GM10266 (cell line): ENCODE data around the gene TRPC4AP.

Experiments
- DNase-seq: peaks from one replicate; pipeline ENCODE4 v3.0.0; 2012; ENCODE audit errors: extremely low spot score
- TF ChIP-seq, protein P1 (sequence below): IDR thresholded peaks from 2 replicates; pipeline ENCODE4 v1.5.1; 2012; ENCODE audit warnings: mild to moderate bottlenecking, low read depth; ENCODE audit not compliant: control insufficient read depth, insufficient read depth; ENCODE audit errors: missing control alignments

The TRPC4AP gene

DNA sequence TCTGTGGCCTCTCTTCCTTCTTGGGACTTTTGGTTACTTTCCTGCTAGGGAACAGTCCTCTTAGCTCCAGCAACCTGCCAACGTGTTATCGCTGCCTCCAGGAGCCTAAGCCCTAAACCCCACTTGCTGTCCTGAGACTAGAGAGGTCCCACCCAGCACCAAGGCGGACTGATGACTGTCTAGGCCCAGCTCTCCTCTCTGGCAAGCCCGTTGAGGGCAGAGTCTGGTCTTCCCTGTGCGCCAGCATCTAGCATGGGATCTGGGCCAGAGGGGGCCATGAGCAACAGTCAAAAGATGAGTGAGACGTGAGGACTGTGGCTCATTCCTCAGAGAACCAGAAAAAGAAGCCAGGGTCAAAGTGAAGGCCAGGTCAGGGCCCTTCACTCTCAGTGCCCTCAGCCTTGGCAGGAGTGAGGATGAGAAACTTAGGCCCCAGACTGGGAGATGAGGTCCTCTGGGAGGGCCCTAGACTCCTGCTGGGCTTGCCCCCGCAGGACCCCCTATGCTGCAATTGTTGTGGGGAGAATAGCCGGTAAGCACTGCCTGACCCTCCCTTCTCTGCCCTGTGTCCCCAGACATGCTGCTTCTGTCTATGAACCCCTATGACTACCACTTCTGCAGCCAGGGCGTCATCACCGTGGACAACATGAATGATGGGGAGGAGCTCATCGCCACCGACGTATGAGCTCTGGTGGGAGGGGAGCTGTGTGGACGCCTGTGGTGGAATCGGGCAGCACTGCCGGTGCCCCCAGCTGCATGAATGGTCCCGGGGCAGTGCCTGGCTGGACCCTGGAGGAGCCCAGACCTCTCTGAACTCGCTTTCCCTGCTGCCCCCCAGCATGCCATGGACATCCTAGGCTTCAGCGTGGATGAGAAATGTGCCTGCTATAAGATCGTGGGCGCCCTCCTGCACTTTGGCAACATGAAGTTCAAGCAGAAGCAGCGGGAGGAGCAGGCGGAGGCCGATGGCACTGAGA is 106.0 kb downstream of the TRPC4AP start:
- no peak for DNase-seq
- TF ChIP-seq, protein P1, sequence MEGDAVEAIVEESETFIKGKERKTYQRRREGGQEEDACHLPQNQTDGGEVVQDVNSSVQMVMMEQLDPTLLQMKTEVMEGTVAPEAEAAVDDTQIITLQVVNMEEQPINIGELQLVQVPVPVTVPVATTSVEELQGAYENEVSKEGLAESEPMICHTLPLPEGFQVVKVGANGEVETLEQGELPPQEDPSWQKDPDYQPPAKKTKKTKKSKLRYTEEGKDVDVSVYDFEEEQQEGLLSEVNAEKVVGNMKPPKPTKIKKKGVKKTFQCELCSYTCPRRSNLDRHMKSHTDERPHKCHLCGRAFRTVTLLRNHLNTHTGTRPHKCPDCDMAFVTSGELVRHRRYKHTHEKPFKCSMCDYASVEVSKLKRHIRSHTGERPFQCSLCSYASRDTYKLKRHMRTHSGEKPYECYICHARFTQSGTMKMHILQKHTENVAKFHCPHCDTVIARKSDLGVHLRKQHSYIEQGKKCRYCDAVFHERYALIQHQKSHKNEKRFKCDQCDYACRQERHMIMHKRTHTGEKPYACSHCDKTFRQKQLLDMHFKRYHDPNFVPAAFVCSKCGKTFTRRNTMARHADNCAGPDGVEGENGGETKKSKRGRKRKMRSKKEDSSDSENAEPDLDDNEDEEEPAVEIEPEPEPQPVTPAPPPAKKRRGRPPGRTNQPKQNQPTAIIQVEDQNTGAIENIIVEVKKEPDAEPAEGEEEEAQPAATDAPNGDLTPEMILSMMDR = no peak

DNA sequence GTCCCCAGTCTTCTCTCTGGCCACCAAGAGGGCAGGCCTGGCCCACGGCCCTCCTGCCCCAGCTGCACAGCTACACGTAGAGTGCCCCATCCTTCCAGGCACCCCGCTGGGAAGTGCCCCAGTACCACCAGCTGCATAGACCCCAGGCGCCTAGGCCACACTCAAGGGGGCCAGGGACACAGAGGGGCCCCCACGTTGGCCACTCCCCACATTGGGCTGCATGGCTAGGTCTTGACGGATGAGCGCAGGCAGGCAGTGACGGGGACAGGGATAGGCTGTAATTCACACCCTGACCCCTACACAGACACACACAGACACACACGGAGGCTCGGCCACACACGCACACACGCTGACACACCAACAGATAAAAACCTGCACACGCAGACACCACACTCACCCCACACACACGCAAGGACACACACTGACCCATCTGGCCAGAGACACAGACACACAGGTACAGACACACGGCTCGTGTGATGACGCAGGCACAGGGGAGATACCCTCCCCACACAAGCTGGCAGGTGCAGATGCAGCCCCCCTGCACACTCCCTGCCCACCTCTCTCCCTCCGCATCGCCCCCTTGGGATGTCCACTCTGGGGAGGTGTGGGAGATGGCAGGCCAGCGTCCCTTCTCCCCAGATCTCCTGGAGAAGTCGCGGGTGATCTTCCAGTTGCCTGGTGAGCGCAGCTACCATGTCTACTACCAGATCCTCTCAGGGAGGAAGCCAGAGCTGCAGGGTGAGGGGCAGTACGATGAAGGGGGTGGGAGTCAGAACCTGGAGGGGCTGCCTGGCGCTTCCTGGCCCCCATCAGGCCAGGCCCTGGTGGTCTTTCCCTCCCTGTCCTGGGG is 106.9 kb downstream of the TRPC4AP start:
- TF ChIP-seq, protein P1 = no peak
- DNase-seq = no peak

DNA sequence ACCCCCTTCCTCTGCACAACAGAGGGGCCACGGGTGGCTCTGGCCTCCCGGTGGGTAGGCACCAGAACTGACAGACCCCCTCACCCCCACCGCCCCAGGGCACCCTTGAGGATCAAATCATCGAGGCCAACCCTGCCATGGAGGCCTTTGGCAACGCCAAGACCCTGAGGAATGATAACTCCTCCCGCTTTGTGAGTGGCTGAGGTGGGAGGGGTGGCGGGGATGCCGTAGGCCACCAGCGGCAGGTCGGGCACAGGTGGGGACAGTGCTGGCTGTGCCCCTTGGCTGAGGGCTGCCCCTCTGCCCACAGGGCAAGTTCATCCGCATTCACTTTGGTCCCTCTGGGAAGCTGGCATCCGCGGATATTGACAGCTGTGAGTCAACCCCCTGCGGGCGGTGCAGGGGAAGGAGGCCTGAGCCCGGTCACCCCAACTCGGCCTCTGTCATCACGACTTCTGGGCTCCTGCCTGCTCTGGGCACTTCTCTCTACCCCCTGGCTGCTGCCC is 107.8 kb downstream of the TRPC4AP start:
- TF ChIP-seq, protein P1 = no peak
- DNase-seq = no peak

DNA sequence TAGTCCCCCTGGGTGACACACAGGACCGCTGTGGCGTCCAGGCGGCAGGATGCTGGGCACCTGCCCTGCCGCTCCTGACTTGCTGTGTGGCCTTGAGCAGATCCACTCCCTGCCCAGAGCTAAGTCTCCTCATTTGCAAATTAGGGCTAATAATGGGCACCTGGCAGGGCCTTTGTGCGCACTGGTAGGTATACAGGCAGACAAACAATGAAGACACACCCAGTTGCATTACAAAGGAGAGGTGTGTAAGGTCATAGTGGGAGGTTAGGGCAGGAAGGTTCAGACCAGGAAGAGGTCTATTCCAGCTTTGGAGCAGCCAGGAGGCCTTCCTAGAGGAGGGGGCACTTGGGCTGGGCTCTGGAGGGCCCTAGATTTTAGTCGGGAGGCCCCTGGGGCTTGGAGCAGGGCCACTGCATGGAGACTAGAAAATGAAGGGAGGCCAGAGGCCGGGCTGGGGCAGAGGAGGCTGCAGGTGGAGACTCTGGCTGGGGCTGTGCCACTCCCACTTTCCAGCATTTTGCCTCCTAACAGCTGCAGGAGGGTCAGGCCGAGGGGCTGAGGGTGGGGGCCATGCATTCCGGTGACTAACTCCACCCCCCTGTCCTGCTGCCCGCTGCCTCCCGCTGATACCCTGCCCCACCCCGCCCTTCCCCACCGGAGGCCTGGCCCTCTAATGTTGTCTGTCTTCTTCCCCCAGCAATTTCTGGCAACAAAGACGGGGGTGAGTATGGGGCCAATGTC is 108.4 kb downstream of the TRPC4AP start:
- DNase-seq = no peak
- TF ChIP-seq, protein P1 = no peak

DNA sequence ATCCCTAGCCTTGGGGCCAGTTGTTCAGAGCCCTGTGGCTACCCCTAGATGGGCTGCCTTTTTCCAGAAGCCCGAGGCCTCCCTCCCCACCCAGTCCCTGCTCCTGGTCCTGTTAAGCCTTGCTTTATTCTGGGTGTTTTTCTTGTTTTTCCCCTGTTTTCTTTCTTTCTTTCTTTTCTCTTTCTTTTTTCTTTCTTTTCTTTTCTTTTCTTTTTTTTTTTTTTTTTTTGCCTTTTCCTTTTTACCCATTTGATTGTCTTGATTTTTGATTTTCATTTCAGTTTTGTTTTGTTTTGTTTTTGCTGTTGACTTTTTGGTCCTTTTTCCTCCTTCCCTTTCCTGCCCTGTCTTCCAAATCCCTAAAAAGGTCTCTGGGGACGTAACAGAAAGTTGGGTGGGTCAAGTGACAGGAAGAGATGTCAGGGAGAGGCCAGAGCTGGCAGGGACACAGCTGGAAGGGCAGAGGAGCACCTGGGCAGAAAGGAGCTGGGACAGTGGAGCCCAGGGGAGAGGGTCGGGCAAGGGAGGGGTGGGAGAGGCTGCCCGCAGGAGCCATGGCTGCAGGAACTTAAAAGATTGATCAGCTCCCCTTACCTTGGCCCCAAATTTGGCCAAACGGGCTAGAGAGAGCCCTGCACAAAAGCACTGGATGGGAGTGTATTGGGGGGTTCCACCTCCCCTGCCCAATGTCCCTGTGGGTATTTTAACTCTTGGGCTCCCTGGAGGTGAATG is 109.4 kb downstream of the TRPC4AP start:
- no peak for DNase-seq
- TF ChIP-seq, protein P1 = no peak
